A673 (cell line): ENCODE measurements around the gene KMT2D.

ENCODE experiments used
- CTCF ChIP-seq: fragments of 300-800, 200-600 bp; sonication (generic); conservative IDR thresholded peaks from 2 replicates; pipeline ENCODE4 v1.5.1; 2017; ENCODE audit warnings: low read depth, mild to moderate bottlenecking, antibody characterized with exemption, low read length, moderate library complexity, mixed read lengths
- EZH2 ChIP-seq: fragments of 200-600 bp; sonication (generic); IDR thresholded peaks from 2 replicates; pipeline ENCODE4 v1.6.1; 2017; ENCODE audit warnings: borderline replicate concordance, low read depth, mild to moderate bottlenecking, mixed read lengths, antibody characterized with exemption, low read length; ENCODE audit not compliant: poor library complexity, severe bottlenecking

- TF ChIP-seq CTCF (no peak), EZH2 (no peak)
Measured at GRCh38 chr12:49108958-49109404, 48.4 kb upstream of the KMT2D start.
